Bronchial epithelial cell (primary cell): Measurements from ENCODE around the gene KLF17. TPM values are rescaled to one million over a fixed set of nuclear protein-coding genes. Genes with fewer than 3 reads are reported as not detected.

Experiments
- DNase-seq: peaks from one replicate; pipeline ENCODE4 v3.0.0-alpha.2; 2010; ENCODE audit warnings: low read depth
- FAIRE-seq: peaks from 2 replicates; lab custom pipeline; 2011; peaks lifted over from hg19 to GRCh38; lab: Jason Lieb, UNC
- H3K27me3 ChIP-seq: 2 replicates; pipeline ENCODE4 v1.5.1; 2011; ENCODE audit warnings: low read length; ENCODE audit not compliant: control insufficient read depth, insufficient read depth
- H3K36me3 ChIP-seq: 2 replicates; pipeline ENCODE4 v1.5.1; 2011; ENCODE audit warnings: low read length; ENCODE audit not compliant: control insufficient read depth, insufficient read depth
- H3K4me3 ChIP-seq: 2 replicates; pipeline ENCODE4 v1.5.1; 2011; ENCODE audit warnings: mild to moderate bottlenecking, low read depth, low read length, control low read depth
- total RNA-seq: library from RNA; depleted of rRNA; stranded (reverse); fragments of >200 nt; gene quantifications from 2 replicates; pipeline ENCODE4 v1.2.1, GENCODE V29; 2014
- TF ChIP-seq, protein P1 (sequence below): IDR thresholded peaks from 2 replicates; pipeline ENCODE4 v1.5.1; 2011; ENCODE audit warnings: mild to moderate bottlenecking, moderate library complexity, low read length, control low read depth, inconsistent platforms; ENCODE audit not compliant: insufficient read depth, severe bottlenecking

Gene KLF17
- total RNA-seq, 1 donor from 2014 or later: not detected

DNA sequence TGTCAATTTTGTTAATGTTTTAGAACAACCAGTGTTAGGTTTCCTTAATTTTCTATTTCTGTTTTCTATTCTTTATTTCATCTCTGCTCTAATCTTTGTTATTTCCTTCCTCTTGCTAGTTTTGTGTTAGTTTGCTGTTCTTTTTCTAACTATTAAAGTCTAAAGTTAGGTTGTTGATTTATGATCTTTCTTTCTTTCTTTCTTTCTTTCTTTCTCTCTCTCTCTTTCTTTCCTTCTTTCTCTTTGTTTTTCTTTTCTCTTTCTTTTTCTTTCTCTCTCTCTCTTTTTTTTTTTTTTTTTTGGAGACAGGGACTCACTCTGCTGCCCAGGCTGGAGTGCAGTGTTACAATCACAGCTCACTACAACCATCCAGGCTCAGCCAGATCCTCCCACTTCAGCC, 40.2 kb downstream of the KLF17 start:
- no peak overlapping the region for H3K4me3 ChIP-seq
- TF ChIP-seq, protein P1, sequence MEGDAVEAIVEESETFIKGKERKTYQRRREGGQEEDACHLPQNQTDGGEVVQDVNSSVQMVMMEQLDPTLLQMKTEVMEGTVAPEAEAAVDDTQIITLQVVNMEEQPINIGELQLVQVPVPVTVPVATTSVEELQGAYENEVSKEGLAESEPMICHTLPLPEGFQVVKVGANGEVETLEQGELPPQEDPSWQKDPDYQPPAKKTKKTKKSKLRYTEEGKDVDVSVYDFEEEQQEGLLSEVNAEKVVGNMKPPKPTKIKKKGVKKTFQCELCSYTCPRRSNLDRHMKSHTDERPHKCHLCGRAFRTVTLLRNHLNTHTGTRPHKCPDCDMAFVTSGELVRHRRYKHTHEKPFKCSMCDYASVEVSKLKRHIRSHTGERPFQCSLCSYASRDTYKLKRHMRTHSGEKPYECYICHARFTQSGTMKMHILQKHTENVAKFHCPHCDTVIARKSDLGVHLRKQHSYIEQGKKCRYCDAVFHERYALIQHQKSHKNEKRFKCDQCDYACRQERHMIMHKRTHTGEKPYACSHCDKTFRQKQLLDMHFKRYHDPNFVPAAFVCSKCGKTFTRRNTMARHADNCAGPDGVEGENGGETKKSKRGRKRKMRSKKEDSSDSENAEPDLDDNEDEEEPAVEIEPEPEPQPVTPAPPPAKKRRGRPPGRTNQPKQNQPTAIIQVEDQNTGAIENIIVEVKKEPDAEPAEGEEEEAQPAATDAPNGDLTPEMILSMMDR: no peak
- no peak for DNase-seq
- no peaks in the 10 kb centered on the region for H3K36me3 ChIP-seq
- no peak for FAIRE-seq
- H3K27me3 ChIP-seq: no peaks in the 10 kb centered on the region

DNA sequence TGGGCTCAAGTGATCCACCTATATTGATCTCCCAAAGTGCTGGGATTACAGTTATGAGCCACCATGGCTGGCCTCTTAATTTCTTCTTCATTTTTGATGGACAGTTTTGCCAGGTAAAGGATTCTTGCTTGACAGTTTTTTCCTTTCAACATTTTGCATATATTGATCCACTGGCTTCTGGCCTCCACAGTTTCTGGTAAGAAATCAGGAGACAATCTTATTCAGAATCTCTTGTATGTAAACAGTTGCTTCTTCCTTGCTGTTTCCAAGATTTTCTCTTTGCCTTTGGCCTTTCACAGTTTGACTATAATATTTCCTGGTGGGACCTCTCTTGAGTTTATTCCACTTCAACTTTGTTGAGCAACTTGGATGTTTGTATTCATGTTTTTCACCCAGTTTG, 42.9 kb downstream of the KLF17 start:
- no peaks in the 10 kb centered on the region for H3K36me3 ChIP-seq
- TF ChIP-seq, protein P1: no peak
- no peak for DNase-seq
- no peak overlapping the region for H3K4me3 ChIP-seq
- no peak for FAIRE-seq
- no peaks in the 10 kb centered on the region for H3K27me3 ChIP-seq

DNA sequence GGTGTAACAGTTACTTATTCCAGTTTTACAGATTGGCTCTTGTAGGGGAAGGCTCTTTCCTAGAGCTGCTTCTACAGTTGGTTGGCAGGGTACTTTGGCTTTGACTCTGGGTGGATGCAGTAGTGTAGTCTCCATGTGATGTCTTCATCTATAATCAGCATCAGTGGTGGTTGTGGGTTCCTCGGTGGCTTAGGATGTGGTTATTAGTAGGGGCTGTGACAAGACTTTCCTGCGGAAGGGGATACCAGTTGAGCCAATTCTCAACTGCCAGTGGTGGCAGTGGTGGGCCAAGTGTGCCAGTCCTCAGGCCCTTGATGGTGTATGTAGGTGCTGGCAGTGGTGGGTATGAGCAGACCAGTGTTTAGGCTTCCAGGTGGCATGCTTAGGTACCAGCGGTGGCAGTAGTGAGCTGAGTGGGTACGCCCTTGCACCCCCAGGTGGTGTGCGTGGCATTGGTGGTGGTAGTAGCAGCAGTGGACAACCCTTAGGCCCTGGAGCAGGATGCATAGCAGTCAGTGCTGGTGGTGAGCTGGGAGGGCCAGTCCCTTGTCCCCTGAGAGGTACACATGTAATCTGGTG, 50.0 kb downstream of the KLF17 start:
- Histone ChIP-seq H3K36me3 (no peaks in the 10 kb centered on the region), H3K27me3 (no peaks in the 10 kb centered on the region), H3K4me3 (no peak overlapping the region)
- DNase-seq: no peak
- TF ChIP-seq, protein P1: no peak
- FAIRE-seq: no peak

DNA sequence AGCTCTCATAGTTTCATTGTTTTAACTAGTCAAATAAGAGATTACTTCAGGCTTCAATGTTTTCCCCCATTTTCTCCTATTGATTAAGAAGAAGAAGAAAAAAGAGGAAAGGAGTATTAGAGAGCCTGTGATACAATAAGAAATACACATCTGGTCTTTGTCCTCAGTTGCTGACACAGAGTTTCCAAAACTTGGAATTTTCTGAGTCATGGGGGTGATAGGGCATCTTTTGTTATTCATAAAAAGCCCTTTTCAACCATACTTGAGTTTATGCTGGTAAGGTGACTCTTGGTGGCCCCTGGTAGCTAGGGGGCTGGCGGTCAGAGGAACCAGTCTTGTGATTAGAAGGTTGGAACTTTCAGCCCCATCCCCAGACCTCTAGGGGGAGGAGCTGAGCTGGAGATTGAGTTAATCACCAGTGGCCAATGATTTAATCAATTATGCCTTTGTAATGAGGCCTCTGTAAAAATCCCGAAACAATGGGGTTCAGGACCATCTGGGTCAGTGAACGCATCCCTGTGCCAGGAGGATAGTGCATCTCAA, 51.7 kb downstream of the KLF17 start:
- FAIRE-seq (no peak), DNase-seq (peak; percentile 3)
- no peaks in the 10 kb centered on the region for H3K27me3 ChIP-seq
- TF ChIP-seq, protein P1: no peak
- H3K36me3 ChIP-seq: no peaks in the 10 kb centered on the region
- H3K4me3 ChIP-seq: no peak overlapping the region

DNA sequence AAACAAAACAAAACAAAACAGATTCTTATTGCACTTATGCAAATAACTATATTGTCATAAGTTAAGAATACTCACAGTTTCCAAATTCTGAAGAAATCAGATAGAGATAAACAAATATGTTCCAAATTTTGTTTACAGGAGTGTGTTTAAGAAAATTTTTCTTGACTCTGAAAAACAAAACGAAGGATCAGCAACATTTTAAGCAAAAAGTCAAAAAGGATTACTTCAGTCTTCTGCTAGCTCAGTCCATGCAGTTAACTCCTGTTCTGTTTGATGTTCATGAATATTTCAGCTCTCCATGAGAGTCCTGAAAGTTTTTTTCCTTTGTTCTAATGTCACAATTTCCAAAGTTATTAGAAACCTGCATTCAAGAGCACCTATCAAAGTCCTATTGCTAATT, 56.0 kb downstream of the KLF17 start:
- DNase-seq (no peak), FAIRE-seq (no peak)
- H3K4me3 ChIP-seq: no peak overlapping the region
- H3K36me3 ChIP-seq: no peaks in the 10 kb centered on the region
- no peaks in the 10 kb centered on the region for H3K27me3 ChIP-seq
- TF ChIP-seq, protein P1: no peak

Other genes starting within 250 kb of the KLF17 start
- gene ARTN, start 185.0 kb upstream of the KLF17 start, total RNA-seq: 8.7 and 20.1 TPM in 2 replicates
- gene IPO13, start 171.9 kb upstream of the KLF17 start, total RNA-seq: 13.2 and 19.8 TPM in 2 replicates
- 17.9 and 31.9 TPM in 2 replicates for gene DPH2, start 148.8 kb upstream of the KLF17 start, total RNA-seq
- 220 and 241 TPM in 2 replicates for gene ATP6V0B, start 143.9 kb upstream of the KLF17 start, total RNA-seq
- 72.7 and 84.0 TPM in 2 replicates for gene B4GALT2, start 139.6 kb upstream of the KLF17 start, total RNA-seq
- gene CCDC24, start 127.2 kb upstream of the KLF17 start, total RNA-seq: 2.6 and 3.7 TPM in 2 replicates
- 13.4 and 21.9 TPM in 2 replicates for gene SLC6A9, start 87.4 kb upstream of the KLF17 start, total RNA-seq
- not detected in 2 replicates for gene KLF18, start 22.8 kb downstream of the KLF17 start, total RNA-seq
- gene DMAP1, start 94.7 kb downstream of the KLF17 start, total RNA-seq: 17.9 and 21.9 TPM in 2 replicates
- 22.1 and 28.9 TPM in 2 replicates for gene ERI3, start 236.4 kb downstream of the KLF17 start, total RNA-seq